AG20443 (cell line): ENCODE measurements around the gene TMEM120B.
"Not testable (repeated sequence)": the region's sequence is repeated elsewhere in the genome, so short reads cannot be mapped to it uniquely, and the experiment has no call there.

Source experiments
- DNase-seq: peaks from one replicate; pipeline ENCODE4 v3.0.0; 2012; ENCODE audit warnings: low spot score, mixed read lengths

Gene TMEM120B

DNA sequence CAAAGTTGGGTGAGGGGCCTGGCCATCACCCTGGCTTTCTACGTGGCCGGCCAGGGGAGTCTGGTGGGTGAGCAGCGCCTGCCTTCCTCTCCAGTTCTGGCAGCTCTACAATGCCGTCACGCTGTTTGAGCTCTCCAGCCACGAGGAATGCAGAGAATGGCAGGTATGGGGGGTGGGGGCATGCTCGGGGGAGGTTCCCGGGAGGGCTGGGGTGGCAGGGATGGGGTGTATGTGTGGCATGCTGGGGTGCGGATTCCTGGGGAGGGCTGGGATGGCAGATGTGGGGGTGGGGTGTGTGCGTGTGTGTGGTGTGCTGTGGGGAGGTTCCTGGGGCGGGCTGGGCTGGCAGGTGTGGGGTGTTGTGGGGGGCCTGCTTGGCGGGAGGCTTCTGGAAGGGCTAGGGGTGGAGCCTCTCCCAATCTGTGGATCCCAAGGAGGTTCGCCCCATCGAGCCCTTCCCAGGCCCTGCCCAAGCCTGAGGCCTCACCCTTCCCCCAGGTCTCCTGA, 62.5 kb downstream of the TMEM120B start:
- DNase-seq = no peak

DNA sequence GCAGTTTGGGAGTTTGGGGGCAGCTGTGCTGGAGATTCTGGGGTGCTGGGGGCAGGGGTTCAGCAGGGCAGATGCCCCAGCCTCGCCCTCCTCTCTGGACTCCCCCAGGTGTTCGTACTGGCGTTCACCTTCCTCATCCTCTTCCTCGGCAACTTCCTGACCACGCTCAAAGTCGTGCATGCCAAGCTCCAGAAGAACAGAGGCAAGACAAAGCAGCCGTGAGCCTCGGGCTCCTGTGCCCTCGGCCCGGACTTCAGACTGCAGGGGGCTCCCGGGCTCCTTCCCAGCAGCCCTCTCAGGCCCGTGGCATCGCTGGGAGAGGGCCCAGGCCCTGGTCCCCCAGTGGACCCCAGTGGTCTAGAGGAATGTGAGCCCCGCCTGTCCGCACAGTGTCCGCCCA, 62.9 kb downstream of the TMEM120B start:
- DNase-seq = no peak

DNA sequence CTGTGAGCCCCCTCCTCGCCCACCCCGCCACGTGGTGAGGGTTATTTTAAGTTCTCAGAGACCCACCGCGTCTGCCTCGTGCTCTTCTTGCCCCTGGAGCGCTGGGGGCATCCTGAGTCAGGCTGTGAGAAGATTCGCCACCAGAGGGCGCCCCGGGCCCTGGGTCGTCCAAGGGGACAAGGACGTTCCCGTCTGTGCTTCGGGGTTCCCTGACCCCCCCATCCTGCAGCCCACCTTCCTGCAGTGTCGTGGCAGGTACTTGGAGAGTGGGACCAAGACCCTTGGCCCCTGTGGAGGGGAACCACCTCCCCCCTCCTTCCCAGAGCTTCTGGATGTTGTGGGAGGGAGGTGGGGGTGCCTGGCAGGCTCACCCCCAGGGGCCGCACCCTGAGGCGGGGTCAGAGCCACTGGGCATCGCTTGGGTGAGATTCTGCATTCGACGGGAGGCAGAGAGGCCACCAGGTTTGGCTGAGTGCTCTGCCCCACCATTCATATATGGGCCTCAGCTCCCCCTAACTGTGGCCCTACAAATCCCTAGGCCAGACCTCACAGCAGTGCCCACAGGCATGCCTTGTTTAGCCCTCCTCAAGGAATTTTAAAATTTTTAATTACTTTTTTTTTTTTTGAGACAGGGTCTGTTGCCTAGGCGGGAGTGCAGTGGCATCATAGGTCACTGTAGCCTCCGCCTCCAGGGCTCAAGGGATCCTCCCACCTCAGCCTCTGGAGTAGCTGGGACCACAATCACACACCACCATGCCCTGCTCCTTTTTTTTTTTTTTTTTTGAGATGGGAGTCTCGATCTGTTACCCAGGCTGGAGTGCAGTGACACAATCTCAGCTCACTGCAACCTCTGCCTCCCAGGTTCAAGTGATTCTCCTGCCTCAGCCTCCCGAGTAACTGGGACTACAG, 63.9 kb downstream of the TMEM120B start:
- DNase-seq = peak; percentile 88

DNA sequence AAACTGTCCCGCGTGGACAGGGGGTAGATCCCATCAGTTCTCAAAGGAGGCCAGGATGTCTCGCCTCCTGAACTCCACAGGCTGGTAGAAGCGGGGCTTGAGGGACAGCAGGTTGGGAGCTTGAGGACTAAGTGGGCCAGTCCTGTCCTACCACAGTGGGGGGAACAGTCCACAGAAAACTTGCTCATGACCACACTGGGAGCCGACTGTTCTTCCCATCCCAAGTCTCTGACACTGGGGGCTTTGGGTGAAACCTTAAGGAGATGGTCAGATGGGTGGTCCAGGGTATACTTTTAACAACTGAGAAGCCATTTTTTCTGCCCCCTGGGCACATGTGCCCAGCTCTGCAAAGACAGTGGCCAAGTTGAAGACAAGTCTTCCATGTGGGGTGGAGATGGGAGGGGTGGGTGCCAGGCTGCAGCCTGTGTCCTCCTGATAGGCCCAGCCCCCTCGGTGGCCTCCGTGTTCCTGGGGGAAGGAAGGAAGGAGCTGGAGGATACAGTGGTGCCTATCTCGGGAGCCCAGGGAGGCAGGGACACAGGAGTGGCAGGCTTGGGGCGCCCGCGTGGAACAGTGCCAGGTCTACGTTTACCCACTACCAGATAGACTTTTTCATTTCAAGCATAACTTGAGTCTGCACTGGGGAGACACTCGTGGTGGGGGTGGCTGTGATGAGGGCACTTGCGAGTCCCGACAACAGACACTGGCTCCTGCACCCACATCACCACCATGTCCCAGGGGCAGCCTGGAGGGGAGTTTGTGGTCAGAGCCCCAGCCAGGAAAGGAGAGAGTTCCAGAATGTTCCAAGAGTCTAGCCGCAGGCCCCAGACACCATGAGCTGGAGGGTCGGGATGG, 66.2 kb downstream of the TMEM120B start:
- DNase-seq = no peak

DNA sequence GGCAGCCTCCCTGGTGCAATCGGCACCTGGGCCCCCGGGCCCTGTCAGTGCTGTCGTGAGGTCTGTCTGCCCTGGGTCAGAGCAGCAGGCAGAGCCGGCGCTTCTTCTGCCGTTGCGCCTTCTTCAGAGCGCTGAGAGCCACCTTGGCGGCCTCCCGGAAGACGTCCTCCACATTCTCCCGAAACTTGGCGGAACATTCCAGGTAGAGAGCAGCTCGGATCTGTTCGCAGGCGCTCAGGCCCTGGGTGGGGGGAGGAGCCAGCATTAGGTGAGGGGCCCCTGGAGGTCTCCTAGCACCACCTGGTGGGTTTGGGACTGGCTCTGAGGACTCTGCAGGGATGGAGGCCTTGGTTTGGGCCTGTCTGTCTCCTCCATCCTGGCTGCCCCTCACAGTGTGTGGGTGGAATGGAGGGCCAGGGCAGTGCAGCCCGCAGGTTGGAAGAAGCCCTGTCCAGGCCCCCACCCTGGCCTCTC, 66.9 kb downstream of the TMEM120B start:
- DNase-seq = no peak

DNA sequence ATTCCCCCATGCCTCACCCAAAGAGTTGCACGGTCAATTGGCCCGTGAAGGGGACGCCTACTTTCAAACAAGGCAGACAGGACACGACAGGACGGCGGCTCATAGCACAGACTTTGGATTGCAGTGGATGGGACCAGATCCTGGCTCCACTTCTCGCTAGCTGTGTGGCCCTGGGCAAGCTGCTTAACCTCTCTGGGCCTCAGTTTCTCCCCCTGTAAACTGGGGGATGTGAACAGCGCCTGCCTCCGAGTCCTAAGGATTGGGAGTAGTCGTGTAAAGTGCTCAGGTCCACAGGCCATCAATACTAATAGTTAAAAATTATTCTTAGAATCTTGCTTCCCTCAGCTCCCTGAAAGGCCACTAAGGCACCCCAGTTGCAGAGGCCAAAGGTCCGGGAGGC, 67.9 kb downstream of the TMEM120B start:
- no peak for DNase-seq

DNA sequence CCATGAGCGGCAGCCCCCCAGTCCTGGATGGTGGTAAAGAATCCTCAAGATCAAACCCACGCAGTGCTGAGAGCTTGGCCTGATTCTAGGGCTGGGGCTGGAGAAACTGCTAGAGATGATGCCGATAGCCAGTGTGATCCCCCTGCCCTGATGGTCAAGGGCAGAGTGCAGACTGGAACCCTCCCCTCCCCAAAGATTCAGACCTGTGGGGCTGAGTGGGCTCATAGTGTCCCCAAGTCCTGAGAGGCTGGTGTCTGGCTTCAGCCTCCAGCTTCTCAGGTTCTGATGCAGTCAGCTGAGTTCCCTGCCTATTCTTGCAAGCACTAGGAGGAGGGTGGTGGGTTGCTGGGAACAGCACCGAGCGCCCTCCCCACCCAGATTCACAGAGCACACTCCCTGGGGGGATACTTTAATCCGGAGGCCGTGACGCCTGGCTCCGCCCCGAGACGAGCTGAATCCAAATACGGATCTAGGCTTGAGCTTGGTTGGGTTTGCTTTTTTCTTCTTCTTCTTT, 69.0 kb downstream of the TMEM120B start:
- no peak for DNase-seq

DNA sequence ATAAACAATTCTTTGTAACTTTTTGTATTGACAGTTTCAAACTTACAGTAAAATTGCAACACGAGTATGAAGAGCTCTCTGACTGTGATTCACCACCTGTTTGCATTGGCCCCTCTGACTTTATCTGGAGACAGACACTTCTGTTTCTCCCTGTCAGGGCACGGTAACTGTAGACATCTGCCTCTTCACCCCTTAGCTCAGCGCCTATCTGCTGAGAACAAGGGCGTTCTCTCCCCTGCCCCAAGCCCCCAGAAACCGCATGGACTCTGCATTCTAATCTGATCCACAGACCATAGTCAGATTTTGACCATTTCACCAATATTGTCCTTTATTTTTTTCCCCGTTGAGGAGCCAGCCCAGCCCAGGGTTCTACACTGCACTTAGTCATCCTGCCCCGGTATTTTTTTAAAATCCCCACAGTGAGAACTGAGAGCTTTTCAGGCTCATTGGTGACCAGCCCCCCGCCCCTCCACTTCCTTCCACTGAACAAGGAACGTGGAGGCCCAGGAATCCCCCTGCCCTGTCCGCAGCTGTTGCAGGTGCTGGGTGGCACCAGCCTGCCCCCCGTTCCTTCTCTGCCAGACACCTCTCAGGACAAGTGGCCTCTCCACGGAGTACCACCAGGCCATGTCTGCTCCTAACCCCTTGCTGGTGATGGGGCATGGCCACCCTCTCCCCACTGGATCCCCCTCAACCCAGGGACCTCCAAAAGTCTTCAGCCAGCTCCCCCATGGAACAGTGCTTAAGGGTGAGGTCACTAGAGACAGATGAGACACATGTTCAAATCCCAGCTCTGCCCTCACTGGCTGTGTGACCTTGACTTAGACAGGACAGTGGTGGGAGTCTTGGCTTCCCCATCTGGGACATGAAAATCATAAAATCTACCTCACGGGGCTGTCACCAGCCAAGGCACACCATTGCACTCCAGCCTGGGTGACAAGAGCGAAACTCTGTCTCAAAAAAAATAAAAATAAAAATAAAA, 69.7 kb downstream of the TMEM120B start:
- no peak for DNase-seq

DNA sequence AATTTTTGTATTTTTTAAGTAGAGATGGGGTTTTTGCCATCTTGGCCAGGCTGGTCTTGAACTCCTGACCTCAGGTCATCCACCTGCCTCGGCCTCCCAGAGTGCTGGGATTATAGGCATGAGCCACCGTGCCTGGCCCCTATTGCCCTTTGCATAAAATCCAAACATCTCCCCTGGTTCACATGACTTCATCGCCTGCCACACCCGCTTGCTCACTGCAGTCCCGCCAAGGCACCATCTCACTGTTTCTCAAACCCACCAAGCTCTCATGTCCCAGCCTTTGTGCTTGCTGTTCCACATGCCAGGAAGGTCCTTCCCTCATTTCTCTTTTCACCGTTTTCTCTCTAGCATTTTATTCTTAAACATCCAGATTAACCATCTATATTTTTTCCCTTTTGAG, 71.2 kb downstream of the TMEM120B start:
- DNase-seq = no peak

DNA sequence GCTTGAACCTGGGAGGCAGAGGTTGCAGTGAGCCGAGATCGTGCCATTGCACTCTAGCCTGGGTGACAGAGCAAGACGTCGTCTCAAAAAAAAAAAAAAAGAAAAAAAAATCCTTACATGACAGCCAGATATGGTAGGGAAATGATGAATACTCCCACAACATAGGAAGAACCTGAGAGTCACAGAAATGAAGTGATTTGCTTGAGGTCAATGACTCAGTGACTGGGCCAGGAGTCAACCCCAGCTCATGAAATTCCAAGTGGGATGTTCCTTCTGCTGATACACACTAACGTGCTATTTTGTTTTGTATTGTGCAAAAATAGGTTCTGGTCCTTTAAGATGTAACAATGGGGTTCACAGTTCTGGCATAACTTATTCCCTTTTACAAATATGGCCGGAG, 71.9 kb downstream of the TMEM120B start:
- peak; percentile 82 for DNase-seq

DNA sequence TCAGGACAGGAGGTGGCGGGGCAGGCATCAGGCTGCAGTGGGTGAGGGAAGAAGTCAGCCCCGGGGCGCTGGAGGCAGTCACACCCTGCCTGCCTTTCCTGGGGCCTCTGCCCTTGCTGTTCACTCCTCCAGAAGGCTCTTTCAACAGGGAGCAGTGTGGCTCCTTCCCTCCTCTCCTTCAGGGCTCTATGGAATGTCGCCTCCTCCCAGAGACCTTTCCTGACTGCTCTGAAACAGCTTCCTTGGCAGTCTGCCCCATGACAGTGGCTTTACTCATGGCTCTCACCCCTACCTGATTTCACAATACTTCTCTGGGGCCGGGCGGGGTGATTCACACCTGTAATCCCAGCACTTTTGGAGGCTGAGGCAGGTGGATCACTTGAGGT, 73.9 kb downstream of the TMEM120B start:
- DNase-seq = peak; percentile 77

DNA sequence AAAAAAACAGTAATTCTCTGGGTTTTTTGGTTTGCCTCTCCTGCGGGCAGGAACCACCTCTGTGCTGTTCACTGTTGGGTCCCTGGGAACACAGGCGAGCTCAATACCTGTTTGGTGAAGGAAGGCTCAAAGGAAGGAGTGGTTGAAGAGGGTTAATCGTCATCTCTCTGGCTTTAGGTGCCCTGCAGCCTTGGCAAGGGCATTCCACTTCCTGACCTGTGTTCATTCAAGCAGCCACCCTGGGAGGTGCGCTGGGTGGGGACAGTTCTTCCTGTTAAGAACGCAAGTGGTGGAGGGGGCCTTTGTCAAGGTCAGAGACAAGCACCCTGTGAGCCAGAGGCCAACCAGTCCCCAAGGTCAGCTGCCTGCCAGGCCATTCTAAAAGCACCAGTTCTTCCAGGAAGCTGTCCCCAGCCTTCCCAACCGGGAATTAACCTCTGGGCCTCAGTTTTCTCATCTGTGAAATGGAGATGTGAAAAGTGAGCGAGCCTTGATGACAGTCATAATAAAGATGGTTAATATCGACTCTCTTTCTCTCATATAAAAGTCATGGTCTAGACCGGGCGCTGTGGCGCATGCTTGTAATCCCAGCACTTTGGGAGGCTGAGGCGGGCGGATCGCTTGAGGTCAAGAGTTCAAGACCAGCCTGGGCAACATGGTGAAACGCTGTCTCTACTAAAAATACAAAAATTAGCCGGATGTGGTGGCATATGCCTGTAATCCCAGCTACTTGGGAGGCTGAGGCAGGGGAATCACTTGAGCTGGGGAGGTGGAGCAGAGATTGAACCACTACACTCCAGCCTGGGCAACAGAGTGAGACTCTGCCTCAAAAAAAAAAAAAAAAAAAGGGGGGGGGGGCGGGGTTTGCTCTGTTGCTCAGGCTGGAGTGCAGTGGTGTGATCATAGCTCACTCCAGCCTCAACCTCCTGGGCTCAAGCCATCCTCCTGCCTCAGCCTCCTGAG, 74.8 kb downstream of the TMEM120B start:
- DNase-seq = no peak

DNA sequence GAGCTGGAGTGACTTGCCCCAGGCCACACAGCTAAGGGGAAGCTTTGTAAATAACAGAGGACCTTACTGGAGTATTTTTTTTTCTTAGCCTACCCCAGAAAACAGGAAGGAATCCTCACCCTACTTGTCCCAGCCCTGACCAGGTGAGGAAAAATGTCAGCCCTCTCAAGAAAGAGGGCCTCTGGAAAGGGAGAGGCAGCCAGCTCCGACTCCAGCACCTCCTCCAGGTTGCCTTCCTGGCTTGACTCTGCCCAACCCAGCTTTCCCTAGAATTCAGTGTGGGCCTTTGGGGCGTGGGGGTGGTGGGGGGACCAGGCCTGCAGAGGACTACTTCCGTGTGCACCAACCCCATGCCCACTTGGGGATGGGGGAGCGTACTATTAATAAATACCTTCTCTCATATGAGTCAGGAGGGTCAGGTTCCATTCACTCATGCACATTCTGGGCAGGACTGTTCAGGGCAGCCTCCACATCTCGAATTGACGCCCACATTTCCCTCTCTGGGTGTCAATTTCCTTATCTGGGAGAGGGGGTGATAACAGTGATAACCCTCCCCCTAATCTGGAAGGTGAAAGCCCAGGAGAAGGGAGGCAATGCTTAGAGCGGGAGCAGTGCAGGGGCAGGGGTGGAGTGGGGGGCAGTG, 75.7 kb downstream of the TMEM120B start:
- DNase-seq = no peak

DNA sequence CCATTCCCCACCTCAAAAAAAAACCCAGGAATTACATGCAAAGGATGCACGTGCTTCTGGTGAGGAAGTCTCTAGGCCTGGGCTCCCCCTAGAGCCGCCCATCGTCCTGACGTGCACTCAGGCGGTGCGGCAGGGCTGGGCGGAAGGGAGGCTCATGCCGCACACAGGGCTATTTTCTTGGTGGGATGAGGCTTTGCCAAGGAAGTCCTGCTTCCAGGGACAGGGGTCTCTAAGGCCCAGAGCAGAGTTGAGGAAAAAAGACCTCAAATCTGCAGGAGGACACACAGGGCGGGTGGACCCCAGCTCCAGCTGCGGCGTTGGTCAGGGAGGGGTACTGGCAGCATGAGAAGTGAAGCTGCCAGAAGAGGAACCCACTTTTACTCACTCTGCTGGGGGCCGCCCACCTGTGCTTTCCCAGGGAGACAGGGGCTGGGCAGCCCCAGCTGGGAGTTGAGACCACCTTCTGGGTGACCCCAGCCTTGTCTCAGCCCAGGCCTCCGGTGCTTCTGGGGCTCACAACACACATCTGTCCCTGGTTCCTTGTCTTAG, 76.8 kb downstream of the TMEM120B start:
- no peak for DNase-seq

DNA sequence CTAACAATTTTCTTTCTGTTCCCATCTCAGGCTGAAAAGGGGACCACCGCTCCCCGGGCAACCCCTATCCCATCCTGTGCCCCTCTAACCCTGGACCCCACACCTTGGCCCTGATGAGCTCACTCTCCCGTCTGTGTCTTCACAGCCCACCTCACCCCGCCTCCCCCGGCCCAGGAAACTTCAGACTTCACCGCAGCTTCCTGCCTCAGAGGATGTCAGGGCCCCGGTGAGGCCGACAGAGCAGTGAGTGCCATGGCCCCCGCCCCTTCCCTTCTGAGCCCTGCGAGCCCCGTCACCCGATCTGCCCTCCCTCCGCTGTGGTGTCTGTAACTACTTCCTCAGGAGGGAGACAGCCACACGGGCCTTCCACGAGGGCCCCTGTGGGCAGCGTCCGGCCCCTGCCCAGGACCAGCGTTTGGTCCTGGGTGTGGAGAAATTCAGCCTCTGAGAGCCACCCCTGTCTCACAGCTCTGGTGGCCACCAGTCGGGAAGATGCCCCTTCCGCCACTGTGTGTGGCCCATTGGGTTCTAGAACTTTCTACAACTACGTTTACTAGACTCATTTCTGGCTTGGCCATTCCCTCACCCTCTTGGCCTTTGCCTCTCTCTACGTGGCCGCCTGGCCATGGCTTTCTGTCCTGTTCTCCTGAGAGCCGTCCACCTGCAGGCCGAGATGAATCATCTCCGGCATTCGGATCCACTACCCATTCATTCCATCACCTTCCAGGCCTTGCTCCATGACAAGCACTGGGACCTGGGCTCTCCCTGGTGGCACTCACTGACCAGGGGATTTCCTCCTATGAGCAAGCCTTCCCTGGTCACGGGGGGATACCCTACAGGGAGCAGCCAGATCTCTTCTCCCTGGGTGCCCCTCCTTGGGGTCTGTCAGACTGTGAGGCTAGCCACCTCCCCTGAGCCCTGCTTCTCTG, 77.5 kb downstream of the TMEM120B start:
- DNase-seq = no peak

DNA sequence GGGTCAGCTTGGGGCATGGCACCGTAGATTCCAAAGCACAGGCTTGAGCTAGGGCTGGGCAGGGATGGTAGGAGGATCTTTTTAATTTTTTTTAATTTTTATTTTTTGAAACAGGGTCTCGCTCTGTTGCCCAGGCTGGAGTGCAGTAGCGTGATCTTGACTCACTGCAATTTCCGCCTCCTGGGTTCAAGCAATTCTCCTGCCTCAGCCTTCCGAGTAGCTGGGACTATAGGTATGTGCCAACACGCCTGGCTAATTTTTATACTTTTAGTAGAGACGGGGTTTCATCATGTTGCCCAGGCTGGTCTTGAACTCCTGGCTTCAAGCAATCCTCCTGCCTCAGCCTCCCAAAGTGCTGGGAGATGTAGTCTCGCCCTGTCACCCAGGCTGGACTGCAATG, 78.2 kb downstream of the TMEM120B start:
- DNase-seq = not testable (repeated sequence)

DNA sequence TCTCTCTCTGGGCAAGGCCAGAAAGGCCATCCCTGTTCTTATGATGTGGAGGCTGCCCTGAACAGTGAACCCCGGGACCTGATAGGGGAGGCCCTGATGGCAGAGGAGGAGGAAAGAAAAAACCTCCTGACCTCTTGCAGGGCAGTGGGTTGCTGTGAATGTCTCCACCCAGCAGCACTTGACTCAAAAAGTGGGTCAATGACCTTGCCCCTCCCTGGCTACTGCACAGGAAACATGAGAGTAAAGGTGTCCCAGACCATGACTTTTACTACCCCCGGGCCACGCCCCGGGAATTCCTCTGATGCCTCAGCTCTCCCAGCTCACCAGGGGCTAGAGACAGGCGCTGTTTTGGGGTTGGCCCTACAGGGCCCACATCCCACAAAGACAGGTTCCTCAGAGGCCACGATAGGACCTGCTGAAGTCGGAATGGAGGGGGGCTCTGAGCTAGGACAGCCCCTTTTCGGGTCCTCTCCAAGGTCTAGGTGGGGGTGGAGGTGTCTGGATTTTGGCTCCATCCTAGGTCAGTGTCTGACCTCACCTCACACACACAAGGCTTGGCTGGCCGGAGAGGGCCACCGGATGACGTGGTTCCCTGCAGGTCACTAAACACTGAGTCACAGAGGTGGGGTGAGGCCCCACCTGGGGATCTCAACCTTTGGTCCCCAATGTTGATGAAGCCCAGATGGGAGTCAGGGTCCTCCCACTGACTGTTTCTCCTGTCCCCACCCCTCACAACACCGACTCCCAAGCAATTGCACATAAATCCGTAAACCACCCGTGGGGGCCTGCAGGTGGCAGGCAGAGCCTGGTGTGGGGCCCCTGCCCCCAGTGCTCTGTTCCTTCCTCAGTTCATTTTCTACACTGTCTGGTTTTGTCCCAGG, 79.4 kb downstream of the TMEM120B start:
- no peak for DNase-seq
